Right lobe of liver (tissue), 4 donors: Measurements from ENCODE around the gene LETM1.

Experiments used
- POLR2A ChIP-seq: fragments of 450-650 bp; IDR thresholded peaks from one replicate; pipeline ENCODE4 v1.6.1; 2017; ENCODE audit warnings: antibody characterized with exemption, mild to moderate bottlenecking
- TF ChIP-seq, protein P1 (sequence below), 4 donors: fragments of 200-600 bp in 3 of 4; fragments of 450-650 bp in 1 of 4; IDR thresholded peaks; one replicate each; pipeline versions ENCODE4 v1.5.1 to v1.8.0; 2016 to 2022; ENCODE audit warnings: antibody characterized with exemption in 4 of 4, mild to moderate bottlenecking in 2 of 4
- donor health status: DM: no; HTN: no; CAD: no.
- donor health status: DM: no; HTN: no; CAD: no.
- donor health status: DM: no; HTN: yes; CAD: no.

DNA sequence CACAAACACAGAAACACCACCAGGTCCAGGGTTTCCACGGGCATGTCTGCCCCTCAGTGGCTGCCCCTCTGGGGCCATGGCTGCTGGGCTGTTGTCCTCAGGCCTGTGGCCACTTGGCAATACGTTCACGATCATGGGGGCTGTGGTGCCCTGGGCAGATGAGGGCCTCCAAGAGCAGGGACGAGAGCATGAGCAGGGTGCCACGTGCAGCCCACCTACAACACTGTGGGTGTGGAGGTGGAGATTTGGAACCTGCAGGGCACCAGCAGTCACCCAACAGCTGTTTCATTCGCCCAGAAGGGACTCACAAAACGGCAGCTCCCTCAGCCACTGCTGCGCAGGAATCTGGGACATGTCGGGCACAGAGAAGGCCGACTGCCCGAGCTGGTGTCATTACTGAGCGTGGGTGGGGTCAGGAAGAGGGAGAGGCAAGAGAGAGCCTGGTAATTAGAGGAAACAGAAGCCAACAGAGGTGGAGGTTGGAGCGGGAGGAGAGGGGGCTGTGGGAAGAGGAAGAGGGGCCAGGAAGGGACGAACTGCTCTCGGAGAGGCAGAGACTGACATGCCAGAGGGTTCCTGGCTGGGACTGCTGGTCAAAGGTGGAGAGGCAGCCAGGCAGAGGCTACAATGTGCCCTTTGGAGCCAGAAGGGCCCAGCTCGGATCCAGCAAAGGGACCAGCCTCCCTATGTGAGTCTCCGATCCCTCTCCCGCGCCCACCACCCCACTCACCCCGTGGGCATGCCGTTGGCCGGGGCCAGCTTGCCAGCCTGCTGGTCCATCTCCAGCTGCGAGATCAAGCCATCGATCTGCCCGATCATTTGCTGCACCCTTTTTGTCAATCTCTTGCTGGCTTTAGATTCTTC is 39.7 kb downstream of the LETM1 start:
- TF ChIP-seq, protein P1, sequence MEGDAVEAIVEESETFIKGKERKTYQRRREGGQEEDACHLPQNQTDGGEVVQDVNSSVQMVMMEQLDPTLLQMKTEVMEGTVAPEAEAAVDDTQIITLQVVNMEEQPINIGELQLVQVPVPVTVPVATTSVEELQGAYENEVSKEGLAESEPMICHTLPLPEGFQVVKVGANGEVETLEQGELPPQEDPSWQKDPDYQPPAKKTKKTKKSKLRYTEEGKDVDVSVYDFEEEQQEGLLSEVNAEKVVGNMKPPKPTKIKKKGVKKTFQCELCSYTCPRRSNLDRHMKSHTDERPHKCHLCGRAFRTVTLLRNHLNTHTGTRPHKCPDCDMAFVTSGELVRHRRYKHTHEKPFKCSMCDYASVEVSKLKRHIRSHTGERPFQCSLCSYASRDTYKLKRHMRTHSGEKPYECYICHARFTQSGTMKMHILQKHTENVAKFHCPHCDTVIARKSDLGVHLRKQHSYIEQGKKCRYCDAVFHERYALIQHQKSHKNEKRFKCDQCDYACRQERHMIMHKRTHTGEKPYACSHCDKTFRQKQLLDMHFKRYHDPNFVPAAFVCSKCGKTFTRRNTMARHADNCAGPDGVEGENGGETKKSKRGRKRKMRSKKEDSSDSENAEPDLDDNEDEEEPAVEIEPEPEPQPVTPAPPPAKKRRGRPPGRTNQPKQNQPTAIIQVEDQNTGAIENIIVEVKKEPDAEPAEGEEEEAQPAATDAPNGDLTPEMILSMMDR (IDR thresholded peaks at IDR 0.05): no peak
- TF ChIP-seq POLR2A: no peak
